ENCODE measurements around the gene GFOD1.

DNA sequence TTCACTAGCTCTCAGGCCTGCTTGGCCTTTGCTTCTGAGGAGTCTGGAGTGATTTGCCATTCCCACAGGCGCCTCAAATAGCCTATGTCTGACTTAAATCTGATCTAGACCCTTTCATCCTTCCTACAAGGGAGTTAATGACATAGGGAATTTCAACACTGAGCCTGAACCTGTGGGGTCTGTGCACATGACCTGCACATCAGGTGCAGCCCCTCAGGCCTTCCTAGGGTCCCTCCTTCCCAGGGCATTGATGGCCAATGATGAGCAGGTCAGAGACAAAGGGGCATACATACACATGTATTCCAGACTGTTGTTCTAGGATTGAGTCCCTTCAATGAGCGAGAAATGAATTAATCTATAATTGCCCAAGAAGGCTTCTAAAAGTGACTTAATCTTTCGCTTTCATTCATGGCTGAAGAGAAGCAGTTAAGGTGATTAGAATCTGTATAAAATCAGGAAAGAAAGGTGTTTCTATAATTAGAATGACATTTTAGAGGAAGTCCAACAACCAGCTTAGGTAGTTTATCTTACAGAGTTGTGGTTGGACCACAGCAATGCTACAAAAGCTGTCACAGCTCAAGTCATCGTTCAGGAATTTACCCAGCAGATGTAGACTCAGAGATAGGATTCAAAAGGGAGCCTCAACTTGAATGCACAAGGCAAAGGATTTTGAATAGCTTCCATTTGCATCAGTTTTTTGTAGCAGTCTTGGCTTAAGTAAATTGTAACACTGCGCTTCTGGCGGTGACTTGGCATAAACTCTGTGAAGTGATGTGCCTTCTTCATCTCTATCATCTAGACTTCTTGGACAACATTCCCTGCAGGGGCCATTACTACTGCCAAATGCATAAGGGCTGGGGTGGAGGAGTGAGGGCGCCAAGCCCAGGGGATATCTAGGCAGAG lies 132.1 kb downstream of the GFOD1 start:
- TF ChIP-seq, protein P1, sequence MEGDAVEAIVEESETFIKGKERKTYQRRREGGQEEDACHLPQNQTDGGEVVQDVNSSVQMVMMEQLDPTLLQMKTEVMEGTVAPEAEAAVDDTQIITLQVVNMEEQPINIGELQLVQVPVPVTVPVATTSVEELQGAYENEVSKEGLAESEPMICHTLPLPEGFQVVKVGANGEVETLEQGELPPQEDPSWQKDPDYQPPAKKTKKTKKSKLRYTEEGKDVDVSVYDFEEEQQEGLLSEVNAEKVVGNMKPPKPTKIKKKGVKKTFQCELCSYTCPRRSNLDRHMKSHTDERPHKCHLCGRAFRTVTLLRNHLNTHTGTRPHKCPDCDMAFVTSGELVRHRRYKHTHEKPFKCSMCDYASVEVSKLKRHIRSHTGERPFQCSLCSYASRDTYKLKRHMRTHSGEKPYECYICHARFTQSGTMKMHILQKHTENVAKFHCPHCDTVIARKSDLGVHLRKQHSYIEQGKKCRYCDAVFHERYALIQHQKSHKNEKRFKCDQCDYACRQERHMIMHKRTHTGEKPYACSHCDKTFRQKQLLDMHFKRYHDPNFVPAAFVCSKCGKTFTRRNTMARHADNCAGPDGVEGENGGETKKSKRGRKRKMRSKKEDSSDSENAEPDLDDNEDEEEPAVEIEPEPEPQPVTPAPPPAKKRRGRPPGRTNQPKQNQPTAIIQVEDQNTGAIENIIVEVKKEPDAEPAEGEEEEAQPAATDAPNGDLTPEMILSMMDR (IDR thresholded peaks at IDR 0.05): no peak
- no peak for TF ChIP-seq POLR2A (IDR thresholded peaks at IDR 0.05)
- TF ChIP-seq EP300 (IDR thresholded peaks at IDR 0.05): no peak

Data from gastroesophageal sphincter (tissue), 3 donors.